HG03159 (cell line): ENCODE results near the gene USP22.

Source experiments
- ATAC-seq: cut with Tn5 transposase; IDR thresholded peaks from one replicate; pipeline ENCODE4 v1.9.1; 2021; ENCODE audit warnings: mild to moderate bottlenecking, moderate library complexity; ENCODE audit not compliant: unreplicated experiment

Gene USP22

GRCh38 chr17:21003007-21003621 lies 39.7 kb downstream of the USP22 start:
- no peak for ATAC-seq

DNA sequence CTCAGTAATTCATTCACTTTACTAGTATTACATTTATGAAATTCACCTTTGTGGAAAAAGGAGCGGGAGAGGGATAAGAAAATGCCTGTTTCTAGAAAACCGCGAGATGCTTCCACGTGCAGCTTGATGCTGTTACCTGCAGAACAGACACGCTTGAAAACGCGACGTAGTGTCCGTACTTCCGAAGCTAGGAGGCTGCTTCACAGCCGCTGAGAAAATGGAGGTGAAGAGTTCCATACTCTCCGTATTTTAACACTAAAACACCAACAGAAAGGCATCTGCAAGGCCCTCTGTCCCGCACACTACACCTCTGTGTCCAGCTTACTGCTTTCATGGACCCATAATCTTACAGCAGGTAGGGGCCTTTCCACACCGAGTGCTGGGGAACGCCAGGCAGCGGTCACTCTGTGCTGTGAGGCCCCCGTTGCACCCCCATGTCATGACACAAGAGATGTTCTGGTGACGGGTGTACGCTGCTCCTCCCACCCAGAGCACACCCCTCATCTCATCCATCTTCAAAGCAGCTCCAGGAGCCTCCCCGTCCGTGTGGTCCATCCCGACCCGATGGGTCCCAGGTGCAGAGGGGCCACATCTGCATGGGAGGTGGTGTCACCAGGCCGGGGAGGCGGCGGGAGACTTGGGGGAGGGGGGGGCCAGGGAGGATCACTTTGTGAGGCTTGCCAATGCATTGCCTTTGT lies 40.4 kb downstream of the USP22 start:
- no peak for ATAC-seq

DNA sequence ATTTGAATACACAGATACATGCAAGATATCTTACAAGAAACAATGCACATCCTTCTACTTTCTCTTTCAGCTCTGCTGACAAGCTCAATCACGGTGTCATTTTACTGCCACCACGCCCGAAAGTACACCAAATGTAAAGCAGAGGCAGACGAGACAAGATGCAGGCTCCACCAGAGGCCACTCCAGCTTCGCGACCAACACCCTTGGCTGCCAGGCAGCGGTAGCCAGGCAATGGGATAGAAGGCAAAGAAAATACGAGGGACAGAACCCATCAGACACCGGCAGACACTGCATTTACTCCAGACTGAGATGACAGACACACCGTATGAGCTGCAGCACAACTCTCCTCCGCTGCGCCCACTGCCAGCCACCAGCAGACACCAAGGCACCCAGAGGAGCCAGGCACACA lies 41.0 kb downstream of the USP22 start:
- ATAC-seq = no peak

- no peak for ATAC-seq
Observed at GRCh38 chr17:21001111-21001812, 41.5 kb downstream of the USP22 start.

- no peak for ATAC-seq
Observed at GRCh38 chr17:20999841-21000532, 42.8 kb downstream of the USP22 start.

GRCh38 chr17:20999044-20999573 lies 43.7 kb downstream of the USP22 start:
- ATAC-seq = no peak

GRCh38 chr17:20998571-20999043 lies 44.2 kb downstream of the USP22 start:
- no peak for ATAC-seq

DNA sequence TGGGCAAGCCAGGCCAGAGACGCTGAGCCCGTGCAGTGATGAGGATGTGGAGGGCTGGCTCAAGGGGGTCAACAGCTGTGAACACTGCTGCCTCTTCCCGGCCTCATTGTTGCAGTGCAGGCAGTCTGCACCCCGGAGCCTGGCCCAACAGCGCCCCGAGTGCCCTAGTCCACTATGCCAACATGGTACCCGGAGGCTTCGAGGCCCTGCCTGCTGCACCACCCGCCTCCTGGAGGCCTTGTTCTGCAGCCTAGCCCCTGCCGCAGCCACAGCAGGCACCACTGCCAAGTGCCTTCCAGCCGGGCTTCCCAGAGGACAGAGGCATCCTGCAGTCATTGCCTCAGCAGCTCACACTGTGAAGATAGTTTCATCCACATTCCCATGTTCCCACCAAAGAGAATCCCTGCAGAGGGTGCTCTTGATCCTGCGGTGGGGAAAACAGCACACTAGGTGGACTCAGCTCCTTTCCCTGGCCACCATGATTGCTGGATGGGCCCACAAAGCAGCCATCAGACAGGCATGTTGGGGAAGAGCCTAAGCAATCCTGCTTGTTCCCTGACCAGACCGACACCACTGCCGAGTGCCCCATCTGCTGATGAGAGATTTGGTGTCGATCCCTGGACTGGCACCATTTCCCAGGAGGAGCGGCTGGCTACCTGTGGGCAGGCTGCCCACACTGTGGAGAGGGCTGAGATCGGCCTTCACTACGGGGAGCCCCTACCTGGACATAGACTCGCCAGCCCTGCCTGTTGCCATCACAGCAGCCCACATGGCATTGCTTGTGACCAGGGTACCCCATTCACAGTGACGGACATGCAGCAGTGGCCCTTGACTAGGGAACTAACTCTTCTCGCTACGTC lies 44.9 kb downstream of the USP22 start:
- no peak for ATAC-seq

DNA sequence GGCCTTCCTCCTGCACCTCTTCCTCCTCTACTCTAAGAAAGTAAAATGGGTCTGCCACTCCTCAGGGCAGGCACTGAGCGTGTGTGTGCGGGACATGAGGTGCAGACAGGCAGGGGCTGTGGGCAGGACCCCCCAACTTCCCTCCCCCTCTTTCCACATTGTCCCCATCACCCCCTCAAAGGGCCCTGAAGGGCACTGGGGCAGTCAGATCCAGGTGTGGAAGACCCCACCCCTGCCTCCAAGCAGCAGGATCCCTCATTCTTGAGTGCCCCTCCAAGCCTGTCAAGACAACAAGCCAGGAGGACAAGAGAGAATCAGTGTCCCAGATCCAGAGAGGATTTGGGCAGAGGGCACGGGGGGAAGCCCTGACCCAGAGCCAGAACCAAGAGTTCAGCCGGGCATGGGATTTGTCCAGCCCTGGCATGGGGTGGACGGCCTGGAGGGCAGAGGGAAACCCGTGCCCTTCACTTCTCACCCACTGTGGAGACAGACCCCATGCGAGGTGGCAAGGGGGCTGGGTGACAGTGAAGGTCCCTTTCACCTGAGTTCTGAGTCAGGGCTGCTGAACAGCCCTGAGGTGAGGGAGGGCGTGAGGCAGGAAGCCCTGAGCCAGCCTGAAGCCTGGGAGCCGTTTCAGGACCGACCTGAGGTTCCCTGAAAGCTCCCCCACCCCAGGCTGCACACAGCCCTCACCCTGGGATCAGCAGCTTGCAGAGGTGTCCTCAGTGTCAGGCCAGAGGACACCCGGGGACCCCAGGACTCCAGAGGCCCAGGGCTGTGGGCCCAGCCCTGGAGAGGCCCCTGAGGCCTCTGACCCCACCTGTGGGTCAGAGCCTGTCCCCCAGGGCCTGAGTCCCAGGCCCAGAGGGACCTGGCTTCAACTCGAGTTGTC lies 45.8 kb downstream of the USP22 start:
- no peak for ATAC-seq

DNA sequence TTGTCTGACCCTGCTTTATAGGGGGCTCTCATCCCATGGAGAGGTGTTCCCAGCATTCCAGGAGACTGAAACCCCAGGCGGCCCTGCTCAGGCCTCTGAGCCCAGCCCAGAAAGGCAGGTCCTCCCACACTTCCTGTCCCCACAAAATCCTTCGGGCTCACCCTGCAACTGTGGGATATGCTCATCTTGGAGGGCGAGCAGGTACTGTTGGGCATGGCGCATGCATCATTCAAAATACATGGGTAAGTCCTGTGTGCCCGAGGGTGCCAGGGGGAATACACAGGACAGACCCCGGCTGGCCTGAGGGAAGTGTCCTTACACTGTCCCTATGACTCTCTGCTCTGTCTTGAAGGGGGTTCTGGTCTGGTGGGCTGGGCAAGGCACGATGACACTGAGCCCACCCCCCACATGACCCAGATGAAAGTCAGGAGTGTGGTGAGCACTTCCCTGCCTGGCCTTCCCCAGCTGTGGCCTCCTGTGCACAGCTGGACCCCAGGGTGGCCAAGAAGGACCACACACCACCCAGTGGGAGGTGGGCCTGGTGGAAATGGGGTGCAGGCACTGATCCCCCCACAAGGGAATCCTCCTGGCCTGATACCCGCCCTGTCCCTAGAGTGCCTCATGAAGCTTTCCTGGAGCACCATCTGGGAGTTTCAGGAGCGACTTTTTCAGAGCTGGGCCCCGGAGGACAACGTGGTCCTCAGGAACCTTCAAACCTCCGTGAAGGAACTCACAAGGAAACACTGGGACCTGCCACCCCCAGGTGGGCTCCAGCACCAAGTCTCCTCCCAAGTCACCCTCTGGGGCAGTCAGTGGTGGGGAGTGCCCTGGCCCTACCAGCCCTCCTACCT lies 46.7 kb downstream of the USP22 start:
- ATAC-seq = no peak

- no peak for ATAC-seq
Observed at GRCh38 chr17:20995164-20995872, 47.5 kb downstream of the USP22 start.

- no peak for ATAC-seq
Observed at GRCh38 chr17:20994779-20995149, 48.0 kb downstream of the USP22 start.

GRCh38 chr17:20993863-20994778 lies 48.7 kb downstream of the USP22 start:
- no peak for ATAC-seq

- no peak for ATAC-seq
Observed at GRCh38 chr17:20992987-20993862, 49.6 kb downstream of the USP22 start.

GRCh38 chr17:20992416-20992815 lies 50.4 kb downstream of the USP22 start:
- no peak for ATAC-seq
